HG03439 (cell line): Measurements from ENCODE around the gene TBC1D10B.
"Not testable (repeated sequence)": the region's sequence is repeated elsewhere in the genome, so short reads cannot be mapped to it uniquely, and the experiment has no call there.

Source experiments
- ATAC-seq: cut with Tn5 transposase; IDR thresholded peaks from one replicate; pipeline ENCODE4 v1.9.1; 2021; ENCODE audit warnings: mild to moderate bottlenecking, moderate library complexity; ENCODE audit not compliant: unreplicated experiment

TBC1D10B gene

DNA sequence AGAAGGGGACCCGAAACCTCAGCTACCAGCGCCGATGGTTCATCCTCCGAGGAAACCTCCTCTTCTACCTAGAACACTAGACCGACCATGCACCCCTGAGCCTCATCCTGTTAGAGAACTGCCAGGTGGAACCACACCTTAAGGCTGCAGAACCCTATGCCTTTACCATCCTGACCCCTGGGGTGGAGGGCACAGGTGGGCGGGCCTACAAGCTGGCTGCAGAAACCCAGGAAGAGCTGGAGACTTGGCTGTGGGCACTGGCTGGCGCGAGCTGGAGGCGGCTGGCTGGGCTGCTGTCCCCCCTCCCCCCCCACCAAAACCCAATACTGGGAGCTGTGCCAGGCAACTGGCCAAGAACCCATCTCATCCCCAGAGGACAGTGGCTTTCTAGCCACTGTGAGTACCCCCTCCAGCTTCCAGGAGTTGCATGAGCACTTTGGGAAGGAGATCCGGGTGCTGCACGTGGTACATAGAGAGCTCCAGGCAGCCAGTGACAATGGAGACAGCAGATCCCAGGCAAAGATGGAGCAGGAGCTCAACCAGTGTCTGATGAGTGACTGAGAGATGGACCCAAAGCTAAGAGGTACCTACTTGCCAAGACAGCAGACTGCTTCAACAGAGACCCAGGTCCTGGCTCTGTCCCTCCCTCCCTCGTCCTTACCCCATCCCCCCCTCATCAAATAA is 13.8 kb downstream of the TBC1D10B start:
- ATAC-seq: no peak

DNA sequence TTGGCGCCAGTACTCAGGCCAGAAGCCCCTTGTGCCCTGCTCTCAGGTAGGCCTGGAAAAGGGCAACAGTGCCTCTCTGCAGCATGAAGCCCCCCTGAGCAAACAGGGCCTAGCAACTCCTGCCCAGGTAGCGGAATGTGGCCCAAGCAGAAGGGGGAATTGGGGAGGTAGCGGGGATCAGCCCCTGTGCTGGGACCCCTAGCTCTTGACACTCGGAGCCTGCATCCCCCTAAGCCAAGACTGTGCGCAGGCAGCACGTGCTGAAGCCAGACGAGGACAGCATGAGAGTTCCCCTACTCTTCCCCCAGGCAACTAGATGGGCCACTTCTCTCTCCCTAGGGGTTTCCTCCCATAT is 14.4 kb downstream of the TBC1D10B start:
- ATAC-seq: no peak

DNA sequence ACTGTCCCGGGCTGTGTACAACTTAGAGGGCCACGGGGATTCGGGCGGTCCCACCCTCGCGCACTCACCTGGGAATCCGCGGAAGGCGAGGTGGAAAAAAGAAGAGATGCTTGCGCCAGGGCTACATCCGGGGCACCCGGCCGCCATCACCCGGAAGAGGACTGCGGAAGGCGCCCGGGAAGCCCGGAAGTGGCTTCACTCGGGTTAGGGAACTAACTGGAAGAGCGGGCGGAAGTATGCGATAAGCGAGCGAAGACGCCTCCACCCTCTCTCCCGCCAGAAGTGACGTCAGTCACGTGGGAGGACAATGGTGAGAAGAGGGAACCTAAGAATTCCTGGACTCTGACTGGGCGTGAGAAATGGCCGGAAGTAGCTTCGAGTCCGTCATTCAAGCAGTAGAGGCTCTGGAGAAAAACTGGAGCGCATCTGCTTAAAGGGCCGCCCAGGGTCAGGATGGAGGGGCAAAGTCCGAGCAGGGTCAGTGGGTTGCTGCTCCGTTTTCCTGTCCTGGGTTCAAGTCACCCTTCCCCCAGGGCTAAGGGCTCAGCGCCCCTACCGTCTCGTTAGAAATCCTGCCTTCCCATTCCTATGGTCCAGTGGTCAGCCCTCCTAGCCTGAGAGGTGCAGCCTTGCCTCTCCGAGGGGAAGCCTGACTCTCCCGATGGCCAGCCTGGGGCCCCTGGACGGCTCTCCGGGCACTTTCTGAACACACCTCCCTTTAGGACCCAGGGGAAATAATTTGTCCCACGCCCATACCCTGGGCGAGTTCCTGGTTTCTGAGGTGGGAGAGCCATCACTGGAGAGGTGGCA is 14.9 kb downstream of the TBC1D10B start, which contains the start of gene CD2BP2:
CD2BP2 (minus strand) TSS at position 165 of the 810 bp plus-strand sequence. CDS start 627 bp downstream, outside the sequence.
- ATAC-seq: peak; percentile 53

DNA sequence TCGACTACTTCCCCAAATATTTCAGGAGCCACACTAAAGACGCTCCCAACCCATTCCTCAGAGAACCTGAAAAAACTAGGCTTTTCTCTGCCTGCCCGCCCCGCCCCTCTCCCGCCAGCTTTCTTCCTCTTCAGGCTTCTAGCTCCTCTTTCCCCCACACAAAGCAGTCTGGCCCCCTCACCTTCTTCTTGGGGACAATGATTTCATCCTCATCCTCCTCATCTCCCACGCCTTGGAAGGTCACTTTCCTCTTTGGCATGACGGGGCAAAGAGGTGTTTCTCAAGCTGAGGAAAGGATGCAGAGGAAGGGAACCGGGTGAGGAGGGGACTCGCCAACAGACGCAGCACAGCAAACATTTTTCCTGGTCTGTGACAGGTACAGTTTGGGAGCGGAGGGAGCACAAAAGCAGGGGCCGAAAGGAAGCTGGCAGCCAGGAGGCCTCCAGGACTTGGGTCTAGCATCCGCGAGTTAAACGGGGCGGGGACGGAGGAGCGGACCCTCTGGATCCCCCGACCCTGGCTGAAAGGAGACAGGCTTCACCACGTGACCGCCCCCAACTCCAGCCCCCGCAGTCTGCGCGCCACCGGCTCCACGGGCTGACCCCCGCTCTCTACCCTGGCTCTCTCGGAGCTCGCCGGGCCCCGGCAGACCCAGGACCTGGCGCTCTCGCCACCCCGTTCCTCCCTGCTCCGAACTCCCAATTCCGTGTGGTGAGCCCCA is 15.7 kb downstream of the TBC1D10B start:
- ATAC-seq: peak; percentile 21

DNA sequence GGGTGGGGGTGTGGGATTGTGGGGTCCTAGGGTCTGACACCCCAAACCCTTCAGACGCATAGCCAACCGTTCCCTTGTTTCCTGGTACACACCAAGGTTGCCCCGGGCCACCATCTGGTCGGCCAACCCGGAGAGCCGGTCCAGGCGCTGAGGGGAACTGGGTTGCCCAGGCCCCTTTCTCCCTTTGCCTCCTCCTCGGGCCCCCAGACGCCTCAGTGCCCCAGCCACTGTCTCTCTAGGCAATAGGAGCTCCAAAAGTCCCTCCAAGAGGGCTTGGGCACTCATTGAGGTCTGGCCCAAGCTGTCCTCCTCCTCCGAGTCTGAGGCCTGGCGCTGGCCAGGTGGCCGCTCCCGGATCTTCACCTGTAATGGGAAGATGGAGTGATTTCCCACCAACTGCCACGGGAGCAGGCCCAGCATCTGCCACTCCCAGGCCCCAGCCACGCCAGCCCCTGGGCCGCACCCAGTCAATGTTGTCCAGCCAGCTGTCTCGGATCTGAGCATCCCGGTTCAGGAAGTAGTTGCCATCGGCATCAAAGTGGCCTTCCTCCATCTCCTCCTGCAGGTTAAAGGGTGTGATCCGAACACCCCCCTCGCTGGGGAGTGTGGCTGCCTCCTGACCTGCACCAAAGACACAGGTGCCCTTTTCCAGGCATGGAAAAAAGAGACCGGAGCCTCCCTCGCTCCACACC is 16.7 kb downstream of the TBC1D10B start:
- ATAC-seq: no peak

DNA sequence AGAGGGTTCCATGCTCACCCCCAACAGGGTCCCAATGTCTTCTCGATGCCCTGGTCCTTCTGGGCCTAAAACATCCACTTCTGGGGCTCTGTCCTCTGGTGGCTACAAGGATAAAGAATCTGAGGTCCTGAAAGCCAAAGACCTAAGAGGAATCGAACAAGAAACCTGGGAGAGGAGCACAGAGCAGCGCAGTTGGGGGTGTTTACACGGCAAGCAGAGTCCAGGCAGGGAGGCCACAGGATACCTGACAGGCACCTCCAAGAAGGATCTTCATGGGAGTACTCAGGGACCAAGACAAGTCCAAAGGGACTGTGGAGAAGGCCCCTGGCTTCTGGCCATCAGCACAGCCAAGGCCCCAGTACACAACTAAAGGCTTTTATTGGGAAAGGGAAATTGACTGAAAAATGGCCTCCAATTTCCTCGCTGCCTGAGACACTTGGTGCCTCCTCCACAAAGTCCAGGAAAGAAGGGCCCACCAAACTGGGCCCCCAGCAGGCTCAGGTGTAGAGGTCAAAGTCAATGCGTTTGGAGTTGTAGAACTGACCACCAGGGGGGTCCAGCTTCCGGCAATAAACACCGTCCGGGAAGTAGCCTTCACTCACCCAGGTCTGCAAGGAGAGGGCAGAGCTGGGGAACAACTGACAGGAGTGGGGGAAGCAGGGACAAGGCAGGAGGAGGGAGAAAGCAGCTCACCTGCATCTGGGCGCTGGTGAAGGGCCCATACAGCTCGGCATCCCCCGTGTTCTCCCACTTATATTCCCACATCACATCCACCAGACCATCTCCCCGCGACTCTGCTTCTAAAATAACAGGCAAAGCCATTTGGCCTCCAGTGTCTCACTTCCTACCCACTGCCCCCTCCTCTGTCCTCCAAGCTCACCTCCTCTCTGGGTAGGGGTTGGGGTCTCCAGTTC is 17.5 kb downstream of the TBC1D10B start:
- ATAC-seq: no peak

DNA sequence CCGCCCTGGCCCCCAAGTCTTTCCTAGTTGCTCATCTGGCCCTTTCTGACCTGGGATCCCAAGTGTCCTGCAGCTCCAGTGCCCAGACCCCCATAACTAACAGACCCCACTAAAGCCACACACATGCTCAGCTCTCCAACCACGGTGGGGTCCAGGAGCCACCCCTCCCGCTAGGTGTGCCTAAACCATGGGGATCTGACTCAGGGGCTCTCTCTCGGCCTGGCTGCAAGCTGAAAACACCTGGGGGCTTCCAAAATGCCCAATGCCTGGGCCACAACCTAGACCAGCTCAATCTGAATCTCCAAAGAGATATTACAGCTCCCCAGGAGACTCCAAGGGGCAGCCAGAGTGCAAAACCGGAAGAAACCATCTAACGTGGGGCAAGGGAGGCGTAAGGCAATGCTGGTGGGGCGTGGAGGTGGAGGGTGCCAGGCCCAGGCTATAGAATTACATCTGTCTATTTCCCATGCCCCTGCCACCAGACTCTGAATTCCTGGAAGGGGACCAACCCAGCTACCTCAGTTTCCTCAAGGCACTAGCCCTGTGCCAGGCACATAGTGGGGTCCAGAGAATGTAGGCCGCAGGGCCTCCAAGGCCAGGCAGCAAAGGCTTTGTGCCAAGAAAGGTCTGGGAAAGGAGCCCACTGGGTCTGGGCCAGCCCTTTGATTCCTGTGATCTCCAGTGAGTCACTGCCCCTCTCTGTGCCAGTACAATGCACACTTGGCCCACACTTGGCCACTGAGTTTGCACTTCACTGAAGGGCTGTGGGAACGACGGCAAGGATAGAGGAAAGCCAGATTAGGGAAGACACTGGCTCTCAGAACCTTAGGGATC is 18.5 kb downstream of the TBC1D10B start:
- ATAC-seq: no peak

DNA sequence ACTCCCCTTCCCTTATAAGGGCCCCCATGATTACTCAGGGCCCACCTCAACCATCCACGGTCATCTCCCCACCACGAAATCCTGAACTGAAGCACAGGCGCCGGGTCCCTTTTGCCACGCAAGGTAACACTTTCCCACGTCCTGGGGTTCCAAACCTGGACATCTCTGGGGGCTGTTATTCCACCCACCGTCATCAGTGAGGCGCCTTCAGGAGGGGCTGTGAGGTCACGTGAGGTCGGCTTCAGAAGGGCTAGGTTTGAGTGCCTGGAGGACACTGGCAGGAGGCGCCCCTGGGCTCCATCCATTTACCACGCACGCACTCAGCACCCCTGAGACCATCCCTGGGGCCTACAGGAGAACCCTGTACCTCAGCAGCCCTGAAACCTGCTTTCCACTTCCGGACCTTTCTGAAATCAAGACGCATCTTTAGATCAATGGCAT is 19.3 kb downstream of the TBC1D10B start:
- no peak for ATAC-seq

DNA sequence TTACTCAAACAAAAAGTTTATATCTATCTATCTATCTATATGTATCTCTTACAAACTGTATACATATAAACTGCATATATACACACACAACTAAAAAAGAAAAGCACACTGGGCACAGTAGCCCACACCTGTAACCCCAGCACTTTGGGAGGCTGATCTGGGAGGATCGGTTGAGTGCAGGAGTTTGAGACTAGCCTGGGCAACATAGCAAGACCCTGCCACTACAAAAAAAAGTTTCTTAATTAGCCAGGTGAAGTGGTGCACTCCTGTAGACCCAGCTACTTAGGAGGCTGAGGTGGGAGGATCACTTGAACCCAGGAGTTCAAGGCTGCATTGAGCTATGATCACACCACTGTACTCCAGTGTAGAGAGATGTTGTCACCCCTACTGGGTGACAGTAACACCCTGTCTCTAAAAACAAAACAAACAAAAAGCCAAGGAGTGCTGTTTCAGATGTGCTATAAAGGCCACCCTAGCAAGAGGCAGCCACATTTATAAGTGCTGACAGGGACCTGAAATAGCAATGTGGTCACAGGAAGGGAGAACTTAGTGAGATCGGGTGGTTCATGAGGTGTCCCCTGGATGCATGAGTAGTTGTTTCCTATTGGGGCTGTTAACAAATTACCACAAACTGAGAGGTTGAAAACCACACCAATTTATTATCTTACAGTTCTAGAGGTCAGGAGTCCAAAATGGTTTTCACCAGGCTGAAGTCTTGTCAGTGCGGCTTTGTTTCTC is 20.0 kb downstream of the TBC1D10B start:
- ATAC-seq: no peak

DNA sequence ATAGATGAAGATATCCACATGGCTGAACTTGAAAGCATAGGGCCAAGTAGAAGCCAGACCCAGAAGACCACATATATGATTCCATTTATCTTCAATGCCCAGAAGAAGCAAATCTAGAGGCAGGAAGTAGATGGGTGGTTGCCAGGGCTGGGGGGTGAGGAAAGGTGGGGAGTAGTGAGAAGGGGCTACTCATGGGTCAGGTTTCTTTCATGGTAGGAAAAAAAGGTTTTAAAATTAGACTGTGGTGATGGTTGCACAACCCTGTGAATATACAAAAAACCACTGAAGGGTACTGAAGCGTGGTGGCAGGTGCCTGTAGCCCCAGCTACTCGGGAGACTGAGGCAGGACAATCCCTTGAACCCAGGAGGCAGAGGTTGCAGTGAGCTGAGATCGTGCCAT is 20.6 kb downstream of the TBC1D10B start:
- no peak for ATAC-seq

DNA sequence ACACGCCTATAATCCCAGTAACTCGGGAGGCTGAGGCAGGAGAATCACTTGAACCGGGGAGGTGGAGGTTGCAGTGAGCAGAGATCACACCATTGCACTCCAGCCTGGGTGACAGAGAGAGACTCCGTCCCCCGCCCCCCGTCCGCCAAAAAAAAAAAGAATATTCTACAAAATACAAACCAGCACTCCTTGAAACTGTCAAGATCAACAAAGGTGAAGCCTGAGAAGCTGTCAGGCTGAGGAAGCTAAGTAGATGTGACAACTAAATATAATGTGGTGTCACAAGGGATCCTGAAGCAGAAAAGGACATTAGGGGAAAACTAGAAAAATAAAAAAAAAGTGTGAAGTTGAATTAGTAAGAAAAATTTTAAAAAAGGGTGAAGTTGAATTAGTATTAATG is 21.4 kb downstream of the TBC1D10B start:
- no peak for ATAC-seq

DNA sequence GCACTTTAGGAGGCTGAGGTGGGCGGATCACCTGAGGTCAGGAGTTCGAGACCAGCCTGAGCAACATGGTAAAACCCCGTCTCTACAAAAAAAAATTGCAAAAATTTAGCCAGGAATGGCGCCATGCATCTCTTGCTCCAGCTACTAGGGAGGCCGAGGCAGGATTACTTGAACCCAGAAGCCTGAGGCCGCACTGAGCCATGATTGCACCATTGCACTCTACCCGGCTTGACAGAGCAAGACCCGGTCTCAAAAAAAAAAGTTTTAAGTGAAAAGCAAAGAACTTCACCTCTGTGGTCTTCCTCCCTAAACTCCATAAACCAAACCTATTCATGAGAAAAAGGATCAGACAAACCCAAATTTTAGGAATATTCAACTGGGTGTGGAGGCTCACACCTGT is 22.2 kb downstream of the TBC1D10B start:
- ATAC-seq: no peak

DNA sequence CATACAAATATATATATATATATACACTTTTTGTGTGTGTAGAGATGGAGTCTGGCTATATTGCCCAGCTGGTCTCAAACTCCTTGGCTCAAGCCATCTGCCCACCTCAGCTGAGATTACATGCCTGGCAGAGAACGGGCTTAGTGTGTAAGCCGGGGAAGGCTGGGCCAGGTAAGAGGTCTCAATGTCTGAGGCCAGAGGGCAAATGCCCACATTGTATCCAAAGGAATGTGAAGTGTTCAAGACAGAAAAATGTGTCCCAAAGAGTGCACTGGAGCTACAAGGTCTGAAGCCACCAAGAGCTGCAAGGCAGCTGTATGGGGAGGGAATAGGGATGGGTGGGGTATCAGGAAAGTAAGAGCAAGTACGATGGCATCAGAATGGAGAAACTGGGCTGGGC is 24.0 kb downstream of the TBC1D10B start:
- ATAC-seq: no peak

DNA sequence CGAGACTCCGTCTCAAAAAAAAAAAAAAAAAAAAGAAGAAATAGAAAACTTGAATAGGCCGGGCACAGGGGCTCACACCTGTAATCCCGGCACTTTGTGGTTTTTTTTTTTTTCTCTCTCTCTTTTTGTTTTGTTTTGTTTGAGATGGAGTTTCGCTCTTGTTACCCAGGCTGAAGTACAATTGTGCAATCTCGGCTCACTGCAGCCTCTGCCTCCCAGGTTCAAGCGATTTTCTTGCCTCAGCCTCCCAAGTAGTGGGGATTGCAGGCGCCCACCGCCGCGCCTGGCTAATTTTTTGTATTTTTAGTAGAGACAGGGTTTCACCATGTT is 26.8 kb downstream of the TBC1D10B start:
- not testable (repeated sequence) for ATAC-seq

DNA sequence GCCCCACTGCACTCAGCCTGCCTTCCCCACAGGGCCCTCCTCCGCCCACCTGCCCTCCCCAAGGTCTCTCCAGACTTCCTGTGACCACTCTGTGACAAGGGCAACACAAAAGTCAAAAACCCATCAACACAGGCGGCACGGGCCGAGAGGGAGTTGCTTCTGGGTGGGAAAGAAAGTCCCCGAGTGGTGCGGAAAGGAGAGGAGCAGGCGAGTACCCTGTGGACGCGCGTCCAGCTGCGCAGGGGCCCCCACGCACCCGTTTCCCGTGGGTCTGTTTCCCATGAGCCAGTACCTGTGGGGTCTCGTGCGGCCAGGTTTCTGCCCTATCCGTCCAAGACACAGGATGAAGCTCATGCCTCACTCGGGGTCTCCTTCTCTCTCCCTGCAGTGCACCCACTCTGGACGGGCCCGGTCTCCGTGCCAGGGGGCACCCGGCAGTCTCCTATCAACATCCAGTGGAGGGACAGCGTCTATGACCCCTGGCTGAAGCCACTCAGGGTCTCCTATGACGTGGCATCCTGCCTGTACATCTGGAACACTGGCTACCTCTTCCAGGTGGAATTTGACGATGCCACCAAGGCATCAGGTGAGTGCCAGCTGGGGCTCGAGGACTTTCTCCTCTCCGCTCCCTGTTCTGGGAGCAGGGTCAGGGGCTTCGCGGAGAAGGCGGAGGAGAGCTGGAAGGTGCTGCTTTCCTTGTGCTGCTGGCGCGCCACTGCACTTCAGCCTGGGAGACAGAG is 27.4 kb downstream of the TBC1D10B start:
- no peak for ATAC-seq

DNA sequence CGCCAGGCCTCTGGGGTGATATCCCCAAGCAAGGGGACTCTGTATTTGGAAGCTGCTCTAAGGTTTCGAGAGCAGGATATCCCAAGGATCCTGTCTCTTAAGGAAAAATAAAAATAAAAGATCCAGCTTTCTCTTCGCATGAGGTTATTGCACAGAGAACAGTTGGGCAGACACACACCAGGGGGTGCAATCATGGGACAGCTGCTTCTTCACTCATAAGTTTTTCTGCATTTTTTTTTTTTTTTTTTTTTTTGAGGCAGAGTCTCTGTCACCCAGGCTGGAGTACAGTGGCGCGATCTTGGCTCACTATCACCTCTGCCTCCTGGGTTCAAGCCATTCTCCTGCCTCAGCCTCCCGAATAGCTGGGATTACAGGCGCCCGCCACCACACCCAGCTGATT is 28.3 kb downstream of the TBC1D10B start:
- ATAC-seq: not testable (repeated sequence)

DNA sequence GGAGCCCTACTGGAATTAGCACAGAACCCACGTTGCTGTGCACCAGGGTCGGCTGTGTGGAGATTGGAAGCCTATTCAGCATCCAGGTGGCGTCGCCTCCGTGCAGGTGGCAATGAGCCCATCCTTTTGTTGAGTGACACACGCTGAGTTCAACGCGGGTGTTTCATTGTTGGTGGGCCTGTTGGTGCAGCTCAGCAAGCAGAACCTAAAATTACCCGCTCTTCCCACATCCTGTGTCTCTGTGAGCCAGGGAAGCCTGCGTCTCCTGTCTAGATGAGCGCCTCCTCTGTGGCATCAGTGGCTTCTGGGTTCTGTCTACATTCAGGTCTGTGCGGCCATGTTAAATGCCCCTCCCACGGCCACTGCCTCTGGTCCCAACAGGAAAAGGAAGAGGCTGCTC is 29.7 kb downstream of the TBC1D10B start:
- ATAC-seq: no peak

DNA sequence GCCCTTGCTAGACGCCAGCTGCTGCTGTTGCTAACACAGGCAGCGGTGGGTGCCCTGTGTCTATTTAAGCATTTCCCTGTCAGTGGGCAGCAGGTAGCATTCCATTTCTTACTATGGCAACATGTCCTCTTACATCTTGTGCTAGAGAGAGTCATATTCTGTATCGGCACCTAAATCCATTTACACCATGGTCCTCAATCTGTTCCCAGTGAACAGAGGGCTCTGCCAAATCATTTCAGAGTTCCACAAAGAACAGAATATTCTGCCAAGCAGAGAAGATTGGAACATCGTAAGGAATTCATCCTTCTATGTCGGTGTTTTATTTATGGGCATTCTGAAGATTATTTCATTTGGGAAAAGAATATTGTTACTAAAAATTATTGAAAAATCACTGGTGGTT is 31.6 kb downstream of the TBC1D10B start:
- not testable (repeated sequence) for ATAC-seq
